NCI-H2171 (cell line): ENCODE data around the gene POMGNT1.

ENCODE experiments used
- DNase-seq: peaks from one replicate; lab custom pipeline; 2025; lab: John Stamatoyannopoulos, UW

POMGNT1 gene

GRCh38 chr1:46157916-46158311 lies 40.3 kb downstream of the POMGNT1 start:
- DNase-seq, result no peak

GRCh38 chr1:46153732-46154131 lies 44.5 kb downstream of the POMGNT1 start:
- no peak for DNase-seq

- DNase-seq, result no peak
Observed at GRCh38 chr1:46153228-46153627, 45.0 kb downstream of the POMGNT1 start.

GRCh38 chr1:46152016-46152415 lies 46.2 kb downstream of the POMGNT1 start:
- no peak for DNase-seq

DNA sequence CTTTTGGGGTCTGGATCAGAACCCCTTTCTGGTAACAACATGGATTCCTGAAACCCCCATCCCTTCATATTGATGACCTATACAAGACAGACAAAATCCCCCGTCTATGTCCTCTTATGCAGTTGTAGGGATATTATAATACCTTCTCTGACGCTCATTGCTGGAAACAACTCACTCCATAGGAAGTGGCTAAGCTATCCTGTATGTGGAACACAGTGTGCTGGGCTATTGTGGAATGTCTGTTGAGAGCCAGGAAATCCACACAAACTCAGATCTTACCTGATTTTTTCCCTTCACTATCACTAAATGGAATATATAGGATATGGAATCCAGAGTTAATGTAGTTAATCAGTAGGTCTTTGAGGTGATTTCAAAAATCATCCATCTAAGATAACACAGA lies 48.1 kb downstream of the POMGNT1 start:
- no peak for DNase-seq

GRCh38 chr1:46148318-46148717 lies 49.9 kb downstream of the POMGNT1 start:
- DNase-seq, result no peak
